ENCODE measurements around the gene SLC2A11.

DNA sequence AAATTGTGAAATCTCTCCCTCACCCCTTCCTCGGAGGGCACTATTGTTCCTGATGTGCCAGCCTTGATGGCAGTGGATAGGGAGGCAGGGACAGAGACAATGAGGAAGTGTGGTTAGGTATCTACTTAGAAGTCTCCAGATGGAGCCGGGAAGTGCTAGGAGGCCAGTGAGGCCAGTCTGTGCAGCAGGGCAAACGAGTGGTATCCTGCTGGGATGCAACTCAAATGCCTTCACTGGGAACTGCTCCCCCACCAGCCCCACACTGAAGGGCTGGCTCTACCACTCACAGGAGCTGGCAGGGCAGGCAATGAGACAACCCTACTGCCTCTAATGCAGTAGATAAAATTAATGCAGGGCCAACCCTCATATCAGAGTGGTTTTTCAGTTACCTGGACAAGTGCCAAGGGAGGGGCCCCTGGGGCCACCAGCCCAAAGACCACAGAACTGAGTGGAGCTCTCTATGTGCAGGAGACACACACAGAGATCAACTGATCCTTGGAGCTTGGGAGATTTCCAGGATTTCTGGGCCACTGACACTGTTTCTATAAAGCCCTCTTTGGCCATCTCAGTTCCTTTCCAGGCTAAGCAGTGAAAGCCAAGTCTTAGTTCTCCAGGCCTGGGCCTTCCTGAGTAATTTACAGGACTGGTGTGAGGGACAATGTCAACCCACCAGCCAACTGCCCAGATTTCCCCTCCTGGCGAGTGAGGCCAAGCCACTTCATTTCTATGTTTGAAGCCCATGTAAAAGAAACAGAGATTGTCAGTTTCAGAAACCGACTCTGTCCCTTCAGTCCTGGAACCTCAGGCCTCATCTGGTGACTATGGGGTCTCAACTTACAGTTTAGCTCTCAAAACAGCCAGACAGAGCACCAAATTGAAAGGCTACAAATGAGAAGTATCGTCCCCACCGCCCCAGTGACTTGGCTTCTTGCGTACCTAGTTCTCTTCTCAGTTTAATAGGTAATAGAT is 40.6 kb downstream of the SLC2A11 start:
- TF ChIP-seq POLR2A (IDR thresholded peaks at IDR 0.05; ENCODE audit: low read length) (no peak), GATA1 (IDR thresholded peaks at IDR 0.05; ENCODE audit: low read depth, low read length) (no peak)
